Ascending aorta (tissue), 2 donors: ENCODE results near the gene CBLN3. TPM values are rescaled to one million over a fixed set of nuclear protein-coding genes. Genes with fewer than 3 reads are reported as not detected.

Experiments
- DNase-seq, 2 donors: peaks; one replicate each; pipeline ENCODE4 v3.0.0-alpha.2; 2019; ENCODE audit warnings: low spot score in 2 of 2
- H3K27ac ChIP-seq, 2 donors: fragments of 200-600 bp; sonication (generic); one replicate each; pipeline ENCODE4 v1.5.1; 2016 to 2017; ENCODE audit warnings: mild to moderate bottlenecking in 1 of 2
- H3K27me3 ChIP-seq: fragments of 200-600 bp; sonication (generic); one replicate; pipeline ENCODE4 v1.5.1; 2017
- H3K36me3 ChIP-seq, 2 donors: fragments of 200-600 bp; sonication (generic); one replicate each; pipeline ENCODE4 v1.5.1; 2016
- H3K4me1 ChIP-seq, 2 donors: fragments of 200-600 bp; sonication (generic); one replicate each; pipeline ENCODE4 v1.5.1; 2016 to 2017; ENCODE audit warnings: mild to moderate bottlenecking in 1 of 2
- H3K4me3 ChIP-seq, 2 donors: fragments of 200-600 bp; sonication (generic); one replicate each; pipeline ENCODE4 v1.5.1; 2016 to 2017; ENCODE audit warnings: mild to moderate bottlenecking in 1 of 2
- H3K9me3 ChIP-seq, 2 donors: fragments of 200-600 bp; sonication (generic); one replicate each; pipeline ENCODE4 v1.5.1; 2016
- intact Hi-C: fragments of 100-400 bp; cut with DNase I; formaldehyde crosslinking; loops from one replicate; pipeline ENCODE4 v1.15.1; 2023
- total RNA-seq: library from RNA; depleted of rRNA; stranded (reverse); fragments of >200 nt; gene quantifications from one replicate; pipeline ENCODE4 v1.1.0, GENCODE V29; 2016
- TF ChIP-seq, protein P1 (sequence below), 3 experiments: fragments of 200-600 bp in 2 of 3; fragments of 450-650 bp in 1 of 3; sonication (generic) in 2 of 3; IDR thresholded peaks; one replicate each; pipeline ENCODE4 v1.5.1; 2016 to 2019; ENCODE audit warnings: antibody characterized with exemption in 3 of 3, mild to moderate bottlenecking in 1 of 3, moderate library complexity in 1 of 3

The CBLN3 gene
- total RNA-seq, 1 donor from 2014 or later = 2.2 TPM

DNA sequence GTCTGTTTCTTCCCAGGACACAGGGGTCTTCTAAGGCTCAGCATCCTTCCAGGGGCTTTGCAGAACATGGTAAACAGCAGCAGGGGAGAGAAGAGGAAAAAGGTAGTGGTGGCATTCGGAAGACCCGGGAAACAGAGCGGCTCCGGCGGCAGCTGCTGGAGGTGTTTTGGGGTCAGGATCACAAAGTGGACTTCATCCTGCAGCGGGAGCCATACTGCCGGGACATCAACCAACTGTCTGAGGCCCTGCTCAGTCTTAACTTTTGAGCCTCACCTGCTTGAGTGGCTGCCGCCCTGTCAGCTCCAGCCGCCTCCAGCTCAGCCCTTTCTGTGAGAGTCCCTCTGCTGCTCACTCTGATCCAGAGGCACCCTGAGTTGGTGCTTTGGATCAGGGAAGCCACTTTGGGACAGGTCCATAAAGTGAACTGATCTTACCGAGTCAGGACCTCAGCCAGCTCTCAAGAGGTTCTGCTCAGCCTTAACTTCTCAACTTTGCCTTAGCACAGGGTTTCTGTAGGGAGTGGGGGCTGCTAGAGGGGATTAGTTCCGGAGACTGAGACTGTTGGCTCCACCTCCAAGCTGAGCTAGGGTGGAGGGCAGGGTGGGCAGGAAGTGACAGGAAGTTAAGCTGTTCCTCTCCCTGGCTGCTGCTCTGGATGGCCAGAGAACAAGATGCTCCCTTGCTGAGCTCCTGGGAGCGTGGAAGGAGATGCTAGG, 7.7 kb upstream of the CBLN3 start:
- Histone ChIP-seq H3K9me3 (no peaks in the 10 kb centered on the region), H3K4me1 (peaks cover 0 to 20% of the 10 kb centered on the region in 2 donors), H3K4me3 (no peak overlapping the region), H3K36me3 (peaks cover 61 to 79% of the 10 kb centered on the region in 2 donors), H3K27me3 (no peaks in the 10 kb centered on the region), H3K27ac (peak overlapping the region; percentile 10 to 48)
- TF ChIP-seq, protein P1, sequence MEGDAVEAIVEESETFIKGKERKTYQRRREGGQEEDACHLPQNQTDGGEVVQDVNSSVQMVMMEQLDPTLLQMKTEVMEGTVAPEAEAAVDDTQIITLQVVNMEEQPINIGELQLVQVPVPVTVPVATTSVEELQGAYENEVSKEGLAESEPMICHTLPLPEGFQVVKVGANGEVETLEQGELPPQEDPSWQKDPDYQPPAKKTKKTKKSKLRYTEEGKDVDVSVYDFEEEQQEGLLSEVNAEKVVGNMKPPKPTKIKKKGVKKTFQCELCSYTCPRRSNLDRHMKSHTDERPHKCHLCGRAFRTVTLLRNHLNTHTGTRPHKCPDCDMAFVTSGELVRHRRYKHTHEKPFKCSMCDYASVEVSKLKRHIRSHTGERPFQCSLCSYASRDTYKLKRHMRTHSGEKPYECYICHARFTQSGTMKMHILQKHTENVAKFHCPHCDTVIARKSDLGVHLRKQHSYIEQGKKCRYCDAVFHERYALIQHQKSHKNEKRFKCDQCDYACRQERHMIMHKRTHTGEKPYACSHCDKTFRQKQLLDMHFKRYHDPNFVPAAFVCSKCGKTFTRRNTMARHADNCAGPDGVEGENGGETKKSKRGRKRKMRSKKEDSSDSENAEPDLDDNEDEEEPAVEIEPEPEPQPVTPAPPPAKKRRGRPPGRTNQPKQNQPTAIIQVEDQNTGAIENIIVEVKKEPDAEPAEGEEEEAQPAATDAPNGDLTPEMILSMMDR (IDR thresholded peaks at IDR 0.05) = no peak
- intact Hi-C loops = loop anchor here (10.0 kb wide), 1 partner anchor 1072 kb away; the partner anchor contains the start of gene EFS
- DNase-seq = no peak

DNA sequence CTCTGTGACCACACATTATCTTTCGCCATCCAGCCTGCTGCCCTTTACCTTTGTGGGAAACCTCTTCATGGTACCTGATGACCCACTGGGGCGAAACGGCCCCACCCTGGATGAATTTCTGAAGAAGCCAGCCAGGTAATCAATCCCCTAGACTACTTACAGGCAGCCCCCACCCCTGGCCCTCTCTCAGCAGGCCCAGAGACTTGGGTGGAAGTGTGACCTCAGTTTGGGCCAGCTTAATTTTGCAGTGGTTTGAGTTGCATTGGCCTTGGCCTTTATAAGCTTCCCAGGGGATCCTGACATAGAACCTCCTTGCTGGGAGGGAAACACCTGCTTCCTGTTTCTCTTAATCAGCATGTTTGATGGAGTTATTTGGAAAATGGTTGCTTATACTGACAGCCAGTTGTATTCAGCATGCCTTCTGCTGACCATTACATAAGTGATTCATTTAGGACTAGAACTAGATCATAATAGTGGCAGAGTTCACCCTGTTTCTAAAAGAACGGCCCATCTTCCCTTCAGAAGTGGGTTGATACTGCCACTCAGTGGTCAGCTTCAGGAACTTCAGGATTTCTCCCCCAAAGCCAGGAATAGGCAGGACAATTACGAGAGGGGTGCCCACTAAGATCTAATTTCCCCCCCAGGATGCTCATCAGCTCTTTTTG, 7.0 kb upstream of the CBLN3 start:
- no peak overlapping the region for H3K4me3 ChIP-seq
- no peak for DNase-seq
- H3K9me3 ChIP-seq = no peaks in the 10 kb centered on the region
- peaks cover under 1 to 22% of the 10 kb centered on the region in 2 donors for H3K4me1 ChIP-seq
- H3K27ac ChIP-seq = peak overlapping the region; percentile 41 to 54
- peaks cover 64 to 80% of the 10 kb centered on the region in 2 donors for H3K36me3 ChIP-seq
- TF ChIP-seq, protein P1 (IDR thresholded peaks at IDR 0.05) = peak; percentile 74 to 80 (median 77)
- intact Hi-C loops = loop anchor here (1.0 to 10.0 kb wide), 2 partner anchors 103 to 1072 kb away; partner anchors contain the start of gene EFS
- no peaks in the 10 kb centered on the region for H3K27me3 ChIP-seq

DNA sequence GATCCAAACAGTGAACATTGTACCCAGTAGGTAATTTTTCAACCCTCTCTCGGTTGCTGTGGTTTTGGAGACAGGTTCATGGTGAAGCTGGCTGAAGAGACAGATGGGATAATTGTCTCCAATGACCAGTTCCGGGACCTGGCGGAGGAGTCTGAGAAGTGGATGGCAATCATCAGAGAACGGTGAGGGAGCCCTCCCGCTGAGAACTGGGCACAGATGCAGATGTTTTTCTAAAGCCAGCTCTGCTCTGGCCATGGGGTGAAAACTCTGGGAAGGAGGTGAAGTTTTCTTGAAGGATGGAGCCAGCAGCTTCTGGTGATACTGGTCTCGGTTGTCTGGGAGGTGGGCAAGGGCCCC, 6.5 kb upstream of the CBLN3 start:
- TF ChIP-seq, protein P1 (IDR thresholded peaks at IDR 0.05) = no peak
- intact Hi-C loops = loop anchor here (1.0 to 10.0 kb wide), 2 partner anchors 103 to 1071 kb away; partner anchors contain the start of gene EFS
- no peaks in the 10 kb centered on the region for H3K9me3 ChIP-seq
- H3K27ac ChIP-seq = peak overlapping the region; percentile 41 to 54
- peaks cover 64 to 80% of the 10 kb centered on the region in 2 donors for H3K36me3 ChIP-seq
- no peaks in the 10 kb centered on the region for H3K27me3 ChIP-seq
- H3K4me1 ChIP-seq = peaks cover 5 to 22% of the 10 kb centered on the region in 2 donors
- H3K4me3 ChIP-seq = no peak overlapping the region
- no peak for DNase-seq

DNA sequence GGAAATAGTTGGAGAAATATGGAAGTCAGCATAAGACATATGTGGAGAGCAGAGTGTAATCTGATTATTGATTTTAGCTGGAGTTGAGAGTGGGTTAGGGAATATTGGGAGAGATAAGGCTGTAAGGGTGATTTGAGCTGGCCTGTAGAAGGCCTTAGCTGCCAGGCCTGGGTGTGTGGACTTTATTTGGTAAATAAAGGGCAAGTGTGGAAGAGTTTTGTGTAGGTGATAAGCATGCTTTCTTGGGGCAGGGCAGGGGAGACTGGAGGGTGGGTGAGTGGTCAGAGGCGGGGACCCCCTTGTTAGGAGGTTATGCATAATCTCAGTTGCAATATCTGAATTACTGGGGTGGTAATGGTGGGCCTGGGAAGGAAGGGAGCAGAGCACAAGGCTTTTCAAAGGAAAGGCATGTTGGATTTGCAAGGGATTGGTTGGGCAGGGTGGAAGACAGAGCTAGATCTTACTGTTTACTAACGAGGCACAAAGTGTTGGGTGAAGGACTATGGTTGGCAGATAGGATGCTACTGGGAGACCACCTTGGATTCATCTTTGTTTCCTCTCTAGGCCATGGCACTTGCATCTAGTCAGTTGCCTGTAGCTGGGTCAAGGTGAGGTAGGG, 5.8 kb upstream of the CBLN3 start:
- intact Hi-C loops = loop anchor here (10.0 kb wide), 1 partner anchor 1070 kb away; the partner anchor contains the start of gene EFS
- Histone ChIP-seq H3K27ac (peak overlapping the region in 1 of 2 donors; percentile 24), H3K36me3 (peaks cover 64 to 73% of the 10 kb centered on the region in 2 donors)

DNA sequence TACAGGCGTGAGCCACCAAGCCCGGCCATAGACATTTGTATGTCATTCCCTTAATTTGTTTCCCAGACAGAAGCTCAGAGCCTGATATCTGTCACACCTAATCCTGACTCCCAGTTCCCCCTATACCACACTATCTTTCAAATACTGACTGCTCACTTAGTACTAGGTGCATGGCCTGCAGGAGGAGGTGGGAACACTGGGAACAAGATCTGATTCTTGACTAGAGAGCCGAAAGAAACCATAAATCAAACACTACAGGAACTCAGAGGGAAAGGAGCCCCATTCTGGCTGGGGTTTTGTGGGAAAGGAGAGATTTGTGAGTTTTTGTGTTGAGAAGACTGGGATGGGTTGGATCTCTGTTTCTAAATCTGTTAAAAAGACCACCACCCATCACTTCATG, 5.2 kb upstream of the CBLN3 start:
- Histone ChIP-seq H3K4me3 (no peak overlapping the region), H3K4me1 (peaks cover 5 to 25% of the 10 kb centered on the region in 2 donors), H3K9me3 (no peaks in the 10 kb centered on the region), H3K27ac (peak overlapping the region in 1 of 2 donors; percentile 24), H3K36me3 (peaks cover 58 to 67% of the 10 kb centered on the region in 2 donors), H3K27me3 (no peaks in the 10 kb centered on the region)
- intact Hi-C loops = loop anchor here (5.0 to 10.0 kb wide), 2 partner anchors 192 to 1070 kb away; partner anchors contain the start of genes EFS and TINF2
- TF ChIP-seq, protein P1 (IDR thresholded peaks at IDR 0.05) = no peak
- no peak for DNase-seq

More for the DNA sequence above, 5.8 kb upstream of the CBLN3 start:
- TF ChIP-seq, protein P1 (IDR thresholded peaks at IDR 0.05) = no peak
- DNase-seq = no peak
- Histone ChIP-seq H3K9me3 (no peaks in the 10 kb centered on the region), H3K27me3 (no peaks in the 10 kb centered on the region), H3K4me3 (no peak overlapping the region), H3K4me1 (peaks cover 5 to 25% of the 10 kb centered on the region in 2 donors)
